Activated gamma-delta T cell treated with Interleukin-2 at 50 U/mL for 16 hours (primary cell): ENCODE data around the gene COX6A2.
"Not testable (repeated sequence)": the region's sequence is repeated elsewhere in the genome, so short reads cannot be mapped to it uniquely, and the experiment has no call there.

ENCODE experiments used
- DNase-seq: peaks from one replicate; pipeline ENCODE4 v3.0.0-alpha.2; 2020

Gene COX6A2

GRCh38 chr16:31436221-31437045 lies 8.3 kb upstream of the COX6A2 start:
- no peak for DNase-seq

DNA sequence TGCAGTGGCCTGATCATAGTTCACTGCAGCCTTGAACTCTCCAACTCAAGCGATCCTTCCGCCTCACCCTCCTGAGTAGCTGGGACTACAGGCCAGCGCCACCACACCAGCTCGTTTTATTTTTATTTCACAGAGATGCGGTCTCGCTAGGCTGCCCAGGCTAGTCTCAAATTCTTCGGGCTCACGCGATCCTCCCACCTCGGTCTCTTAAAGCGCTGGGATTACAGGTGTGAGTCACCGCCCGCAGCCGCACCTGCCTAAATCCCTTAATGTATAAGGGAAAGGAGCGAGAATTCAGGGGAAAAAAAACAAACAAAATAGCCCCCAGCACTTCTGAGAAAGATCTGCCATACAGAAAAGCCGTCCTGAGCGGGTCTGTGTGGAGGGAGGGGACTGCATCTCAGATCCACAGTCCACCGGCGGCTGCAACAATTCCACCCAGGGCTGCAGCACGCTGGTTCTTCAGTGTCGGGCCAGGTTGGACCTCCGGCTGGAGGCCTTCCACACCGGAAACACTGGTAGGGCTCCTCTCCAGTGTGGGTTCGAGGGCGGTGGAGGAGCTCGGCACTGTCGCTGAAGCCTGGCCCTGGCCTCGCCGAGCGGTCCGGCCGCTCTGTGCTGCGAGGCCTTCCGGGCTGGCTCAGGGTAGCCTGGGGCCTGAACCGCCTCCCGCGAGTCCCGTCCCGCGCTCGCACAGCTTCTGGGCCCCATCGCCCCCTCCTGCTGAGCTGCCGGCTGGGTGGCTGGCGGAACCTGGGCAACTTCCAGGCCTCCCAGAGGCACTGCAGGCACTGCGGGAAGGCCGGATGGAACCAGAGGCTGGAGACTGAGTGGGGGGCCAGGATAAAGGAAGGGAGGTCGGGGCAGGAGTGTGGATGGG lies 7.4 kb upstream of the COX6A2 start:
- no peak for DNase-seq

- no peak for DNase-seq
These were observed 2.4 kb upstream of the COX6A2 start for GRCh38 chr16:31430380-31431052.

DNA sequence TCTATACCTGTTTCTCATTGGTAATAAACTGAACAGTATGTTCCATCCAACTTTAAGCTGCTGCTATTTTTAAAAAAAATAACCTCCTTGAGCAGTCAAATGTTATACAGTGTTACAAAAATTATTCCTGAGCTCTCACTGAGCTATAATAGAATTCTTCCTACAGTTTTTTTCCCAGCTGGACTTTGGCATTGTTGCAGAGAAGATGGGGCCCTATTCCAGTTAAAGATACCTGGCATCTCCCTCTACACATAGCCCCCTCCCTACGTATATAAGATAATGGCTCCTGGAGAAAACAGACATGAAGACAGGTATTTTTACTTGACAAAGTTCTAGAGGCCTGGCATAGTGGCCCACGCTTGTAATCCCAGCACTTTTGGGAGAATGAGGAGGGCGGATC lies 1.6 kb upstream of the COX6A2 start:
- DNase-seq: no peak

DNA sequence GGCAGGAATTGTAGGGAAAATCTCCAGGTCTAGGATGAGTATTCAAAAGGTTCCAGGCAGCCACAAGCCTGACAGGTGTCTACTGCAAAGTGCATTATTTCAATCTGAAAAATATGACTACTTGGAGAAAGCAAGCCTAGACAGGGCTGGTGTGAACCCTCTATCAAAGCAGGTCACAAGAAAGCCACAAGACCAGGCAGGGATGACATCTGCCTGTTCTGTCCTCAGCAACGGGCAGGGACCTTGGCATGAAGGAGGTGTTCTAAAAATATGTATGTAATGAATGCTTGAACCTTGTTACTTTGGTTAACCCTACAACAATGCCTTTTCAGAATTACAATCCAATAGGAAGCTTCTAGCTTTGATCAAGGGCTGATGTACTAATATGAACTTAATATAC lies 1.2 kb upstream of the COX6A2 start:
- no peak for DNase-seq

DNA sequence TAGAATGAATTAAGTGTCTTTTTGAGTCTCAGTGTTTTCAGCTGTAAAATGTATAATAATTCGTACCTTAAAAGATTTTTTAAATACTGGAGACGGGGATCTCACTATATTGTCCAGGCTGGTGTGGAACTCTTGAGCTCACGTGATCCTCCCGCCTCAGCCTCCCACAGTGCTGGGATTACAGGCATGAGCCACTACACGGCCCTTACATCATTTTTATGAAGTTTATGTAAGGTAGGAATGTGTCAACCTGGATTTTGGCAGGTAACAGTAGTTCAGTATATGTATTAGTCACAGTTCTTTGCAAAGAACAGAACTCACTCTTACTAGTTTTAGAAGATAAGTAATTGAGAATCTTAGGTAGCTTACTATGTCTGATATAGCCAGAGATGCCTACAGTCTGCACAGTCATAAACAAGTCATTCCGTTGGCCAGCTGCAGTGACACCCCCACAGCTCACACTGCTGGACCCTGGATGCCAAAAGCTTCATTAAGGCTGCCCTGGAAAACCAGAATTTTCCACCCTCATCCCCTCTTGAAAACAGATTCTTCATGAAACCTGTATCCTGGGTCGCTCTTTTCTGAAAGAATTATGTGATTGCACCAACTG lies 583 bp upstream of the COX6A2 start:
- no peak for DNase-seq

DNA sequence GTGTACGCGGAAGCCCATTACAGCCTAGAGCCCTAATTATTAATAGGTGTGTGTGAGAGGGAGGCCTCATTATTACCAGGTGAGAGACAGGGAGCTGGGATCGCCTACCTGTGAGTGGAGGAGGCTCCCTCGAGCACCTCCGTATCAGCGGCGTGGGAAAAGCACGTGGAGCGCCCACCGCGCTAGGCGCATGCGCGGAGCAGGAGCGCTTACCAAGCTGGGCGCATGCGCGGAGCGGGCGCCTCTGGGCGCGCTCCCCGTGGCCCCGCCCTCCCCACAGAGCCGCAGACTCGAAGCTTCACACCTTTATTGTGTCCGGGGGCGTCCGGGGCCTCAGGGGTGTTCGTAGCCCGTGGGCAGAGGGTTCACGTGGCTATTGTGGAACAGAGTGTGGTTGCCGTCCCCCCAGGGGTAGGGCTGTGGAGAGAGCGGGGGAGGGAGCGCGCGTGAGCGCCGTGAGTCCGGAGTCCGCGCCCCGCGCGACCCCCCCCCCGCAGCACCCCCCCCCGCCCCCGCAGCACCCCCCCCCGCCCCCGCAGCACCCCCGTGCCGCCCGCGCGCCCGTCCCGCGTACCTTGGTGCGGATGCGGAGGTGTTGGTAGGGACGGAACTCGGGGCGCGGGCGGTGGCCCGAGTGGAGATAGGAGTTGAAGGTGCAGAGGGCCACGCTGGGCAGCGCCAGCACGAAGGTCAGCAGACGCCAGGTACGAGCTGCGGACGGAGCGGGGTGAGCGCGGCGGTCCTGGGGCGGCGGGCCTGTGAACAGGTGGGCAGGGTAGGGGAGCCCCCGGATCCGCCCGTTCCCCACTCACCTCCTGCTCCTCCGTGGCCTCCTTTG lies 500 bp downstream of the COX6A2 start:
- DNase-seq: peak; percentile 68

DNA sequence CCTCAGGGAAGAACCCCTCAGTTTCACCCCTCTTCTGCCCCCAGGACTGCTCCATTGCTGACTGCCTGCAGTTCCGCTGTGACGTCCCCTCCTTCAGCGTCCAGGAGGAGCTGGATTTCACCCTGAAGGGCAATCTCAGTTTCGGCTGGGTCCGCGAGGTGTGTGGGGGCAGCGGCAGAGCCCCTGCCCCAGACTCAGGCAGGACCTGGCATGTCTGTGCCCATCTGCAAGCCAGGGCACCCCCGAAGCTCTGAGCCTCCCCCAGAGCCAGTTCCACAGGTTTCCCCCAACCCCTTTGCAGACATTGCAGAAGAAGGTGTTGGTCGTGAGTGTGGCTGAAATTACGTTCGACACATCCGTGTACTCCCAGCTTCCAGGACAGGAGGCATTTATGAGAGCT lies 4.4 kb downstream of the COX6A2 start:
- DNase-seq: no peak

- no peak for DNase-seq
These were observed 4.9 kb downstream of the COX6A2 start for GRCh38 chr16:31423241-31423640.

GRCh38 chr16:31421587-31421986 lies 6.6 kb downstream of the COX6A2 start:
- peak; percentile 71 for DNase-seq

DNA sequence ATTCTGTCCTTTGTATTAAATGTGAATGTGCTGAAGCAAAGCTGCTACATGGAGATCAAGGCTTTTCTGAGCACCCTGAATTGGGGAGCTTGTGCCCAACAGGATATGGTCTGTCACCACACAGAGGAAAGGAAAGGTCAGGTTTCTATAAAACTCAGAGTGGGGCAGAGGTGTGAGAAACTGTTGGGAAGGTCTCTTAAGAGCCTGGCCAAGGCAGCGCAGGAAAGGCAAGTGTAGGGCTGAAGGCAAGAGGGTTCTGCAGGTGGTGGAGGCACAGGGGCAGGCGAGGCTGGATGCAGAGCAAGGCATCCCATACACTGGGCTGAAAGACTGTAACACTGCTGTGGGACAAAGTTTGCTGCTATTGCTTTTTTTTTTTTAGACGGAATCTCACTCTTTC lies 8.1 kb downstream of the COX6A2 start:
- no peak for DNase-seq

GRCh38 chr16:31417916-31418315 lies 10.2 kb downstream of the COX6A2 start:
- no peak for DNase-seq

DNA sequence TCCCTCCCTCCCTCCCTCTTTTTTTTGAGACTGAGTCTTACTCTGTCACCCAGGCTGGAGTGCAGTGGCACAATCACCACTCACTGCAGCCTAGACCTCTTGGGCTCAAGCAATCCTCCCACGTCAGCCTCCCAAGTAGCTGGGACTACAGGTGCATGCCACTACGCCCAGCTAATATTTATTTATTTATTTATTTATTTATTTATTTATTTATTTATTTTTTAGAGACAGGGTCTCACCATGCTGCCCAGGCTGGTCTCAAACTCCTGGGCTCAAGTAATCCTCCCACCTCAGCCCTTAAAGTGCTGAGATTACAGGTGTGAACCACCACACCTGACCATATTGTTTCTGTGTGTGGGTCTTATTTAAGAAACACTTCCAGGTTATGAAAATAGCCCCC lies 11.1 kb downstream of the COX6A2 start:
- not testable (repeated sequence) for DNase-seq

GRCh38 chr16:31416371-31416770 lies 11.8 kb downstream of the COX6A2 start:
- no peak for DNase-seq

DNA sequence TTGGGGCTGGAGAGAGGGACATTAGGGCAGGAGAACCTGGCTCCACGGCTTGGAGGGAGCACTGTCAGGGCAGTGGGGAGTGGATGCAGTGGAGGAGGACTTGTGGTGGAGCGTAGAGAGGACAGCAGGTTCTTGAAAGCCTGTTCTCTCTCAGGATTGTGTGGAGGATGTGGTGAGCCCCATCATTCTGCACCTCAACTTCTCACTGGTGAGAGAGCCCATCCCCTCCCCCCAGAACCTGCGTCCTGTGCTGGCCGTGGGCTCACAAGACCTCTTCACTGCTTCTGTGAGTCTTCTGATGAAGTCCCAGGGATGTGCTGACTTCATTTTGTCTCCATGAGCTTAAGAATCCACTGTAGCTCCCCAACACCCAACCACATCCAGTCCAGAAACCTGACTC lies 13.5 kb downstream of the COX6A2 start:
- DNase-seq: no peak

- DNase-seq: no peak
These were observed 14.2 kb downstream of the COX6A2 start for GRCh38 chr16:31413943-31414342.

DNA sequence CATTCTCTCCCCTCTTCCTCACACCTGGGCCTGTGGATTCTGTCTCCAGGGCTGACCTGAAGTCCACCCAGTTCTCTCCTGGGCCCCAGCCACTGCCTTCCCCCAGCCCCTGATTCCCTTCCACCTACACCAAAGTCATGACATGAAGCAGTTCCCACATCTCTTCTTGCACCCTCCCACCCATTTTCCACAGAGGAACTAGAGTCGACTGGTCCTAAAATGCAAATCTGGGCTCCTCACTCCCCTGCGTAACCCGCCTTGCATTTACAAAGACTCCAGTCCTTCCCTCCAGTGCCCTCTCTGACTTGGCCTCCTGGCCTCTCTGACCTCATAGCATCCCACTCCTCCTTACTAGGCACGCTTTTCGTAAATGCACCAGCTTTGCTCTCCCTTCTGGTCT lies 14.8 kb downstream of the COX6A2 start:
- DNase-seq: no peak

GRCh38 chr16:31412750-31413149 lies 15.4 kb downstream of the COX6A2 start:
- DNase-seq: no peak

GRCh38 chr16:31411024-31411844 lies 16.9 kb downstream of the COX6A2 start:
- no peak for DNase-seq

DNA sequence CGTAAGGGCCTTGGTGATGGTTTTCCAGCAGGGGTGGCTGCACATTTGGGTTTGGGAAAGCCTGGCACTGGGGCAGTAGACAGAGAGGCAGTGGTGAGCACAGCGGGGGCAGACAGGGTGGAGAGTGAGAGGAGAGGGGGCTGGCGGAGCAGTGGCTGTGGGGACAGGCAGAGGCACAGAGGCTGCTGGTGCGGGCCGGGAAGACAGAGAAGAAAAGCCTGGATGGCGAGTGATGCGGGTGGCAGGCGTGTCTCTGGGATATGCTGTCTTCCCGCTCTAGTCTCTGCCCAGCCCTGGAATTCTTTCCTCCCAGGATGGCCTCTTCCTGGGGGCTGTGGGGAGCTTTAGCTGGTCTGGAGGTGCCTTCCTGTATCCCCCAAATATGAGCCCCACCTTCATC lies 18.1 kb downstream of the COX6A2 start:
- no peak for DNase-seq

DNA sequence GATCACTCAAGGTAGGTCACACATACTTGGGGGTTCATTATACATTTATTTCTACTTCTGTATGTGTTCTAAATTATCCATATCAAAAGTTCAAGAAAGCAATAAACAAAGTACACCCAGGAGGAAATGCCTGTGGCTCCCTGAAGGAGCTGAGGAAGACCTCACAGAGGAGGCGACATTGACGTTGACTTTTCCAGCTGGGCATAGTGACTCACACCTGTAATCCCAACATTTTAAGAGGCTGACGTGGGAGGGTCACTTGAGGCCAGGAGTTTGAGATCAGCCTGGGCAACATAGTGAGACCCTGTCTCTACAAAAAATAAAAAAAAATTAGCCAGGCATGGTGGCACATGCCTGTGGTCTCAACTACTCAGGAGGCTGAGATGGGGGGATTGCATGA lies 18.7 kb downstream of the COX6A2 start:
- no peak for DNase-seq
